AG04449 (cell line): ENCODE measurements around the gene BACH2.

ENCODE experiments used
- CTCF ChIA-PET: fragments of 350-600 bp; formaldehyde crosslinking; extraction: SDS; loops from one replicate; lab custom pipeline; 2021; ENCODE audit warnings: antibody characterized with exemption; lab: Yijun Ruan, JAX
- POLR2A ChIA-PET: fragments of 400-600, 350-600 bp; formaldehyde crosslinking; extraction: SDS; loops from one replicate; lab custom pipeline; 2020; ENCODE audit warnings: antibody characterized with exemption, inconsistent platforms; lab: Yijun Ruan, JAX
- DNase-seq: peaks from one replicate; pipeline ENCODE4 v3.0.0-alpha.2; 2010; ENCODE audit warnings: low read depth, low spot score
- H3K4me3 ChIP-seq: 2 replicates; pipeline ENCODE4 v1.5.1; 2011; ENCODE audit warnings: low read depth, mild to moderate bottlenecking, control low read depth, low read length
- TF ChIP-seq, protein P1 (sequence below): IDR thresholded peaks from one replicate; pipeline ENCODE4 v1.5.1; 2011; ENCODE audit warnings: mild to moderate bottlenecking, moderate library complexity, low read length, control low read depth, inconsistent platforms; ENCODE audit not compliant: insufficient read depth; ENCODE audit errors: missing control alignments

Gene BACH2

GRCh38 chr6:90154755-90155470 lies 141.7 kb downstream of the BACH2 start:
- POLR2A ChIA-PET, result no interaction called here
- TF ChIP-seq, protein P1, sequence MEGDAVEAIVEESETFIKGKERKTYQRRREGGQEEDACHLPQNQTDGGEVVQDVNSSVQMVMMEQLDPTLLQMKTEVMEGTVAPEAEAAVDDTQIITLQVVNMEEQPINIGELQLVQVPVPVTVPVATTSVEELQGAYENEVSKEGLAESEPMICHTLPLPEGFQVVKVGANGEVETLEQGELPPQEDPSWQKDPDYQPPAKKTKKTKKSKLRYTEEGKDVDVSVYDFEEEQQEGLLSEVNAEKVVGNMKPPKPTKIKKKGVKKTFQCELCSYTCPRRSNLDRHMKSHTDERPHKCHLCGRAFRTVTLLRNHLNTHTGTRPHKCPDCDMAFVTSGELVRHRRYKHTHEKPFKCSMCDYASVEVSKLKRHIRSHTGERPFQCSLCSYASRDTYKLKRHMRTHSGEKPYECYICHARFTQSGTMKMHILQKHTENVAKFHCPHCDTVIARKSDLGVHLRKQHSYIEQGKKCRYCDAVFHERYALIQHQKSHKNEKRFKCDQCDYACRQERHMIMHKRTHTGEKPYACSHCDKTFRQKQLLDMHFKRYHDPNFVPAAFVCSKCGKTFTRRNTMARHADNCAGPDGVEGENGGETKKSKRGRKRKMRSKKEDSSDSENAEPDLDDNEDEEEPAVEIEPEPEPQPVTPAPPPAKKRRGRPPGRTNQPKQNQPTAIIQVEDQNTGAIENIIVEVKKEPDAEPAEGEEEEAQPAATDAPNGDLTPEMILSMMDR, result no peak
- CTCF ChIA-PET, result no interaction called here
- DNase-seq, result no peak
- H3K4me3 ChIP-seq, result no peak overlapping the region

GRCh38 chr6:90151576-90152422 lies 144.8 kb downstream of the BACH2 start:
- no peak for DNase-seq
- CTCF ChIA-PET, result no interaction called here
- no peak overlapping the region for H3K4me3 ChIP-seq
- POLR2A ChIA-PET, result no interaction called here
- TF ChIP-seq, protein P1, result no peak

GRCh38 chr6:90149280-90149679 lies 147.4 kb downstream of the BACH2 start:
- DNase-seq, result no peak
- no peak overlapping the region for H3K4me3 ChIP-seq
- TF ChIP-seq, protein P1, result no peak
- ChIA-PET POLR2A (no interaction called here), CTCF (interaction anchor here (1.2 kb wide), 1 partner anchor 30 kb away, joined by 5 read pairs; no protein-coding TSS in a partner anchor)

DNA sequence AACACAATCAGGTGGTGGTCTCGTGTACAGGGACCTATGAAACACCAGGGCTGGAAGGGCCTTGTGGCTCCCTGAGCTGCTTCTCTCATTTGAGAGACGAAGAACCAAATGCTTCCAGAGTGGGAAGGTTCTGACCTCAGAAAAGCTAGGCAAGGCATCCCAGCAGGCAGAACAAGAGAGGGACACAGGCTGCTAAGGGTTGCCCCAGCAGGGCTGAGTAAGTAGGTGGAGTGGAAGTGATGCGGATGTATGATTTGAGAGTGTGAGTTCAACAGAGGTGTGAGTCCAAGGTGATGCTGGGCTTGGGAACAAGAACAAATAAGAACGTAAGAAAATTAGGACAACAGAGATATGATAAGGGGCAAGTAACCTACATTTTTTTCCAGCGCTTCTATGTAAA lies 147.8 kb downstream of the BACH2 start:
- TF ChIP-seq, protein P1, result no peak
- POLR2A ChIA-PET, result no interaction called here
- no peak for DNase-seq
- CTCF ChIA-PET, result interaction anchor here (1.2 kb wide), 1 partner anchor 31 kb away, joined by 5 read pairs; no protein-coding TSS in a partner anchor
- no peak overlapping the region for H3K4me3 ChIP-seq

GRCh38 chr6:90146921-90147649 lies 149.6 kb downstream of the BACH2 start:
- H3K4me3 ChIP-seq, result no peak overlapping the region
- TF ChIP-seq, protein P1, result no peak
- CTCF ChIA-PET, result no interaction called here
- POLR2A ChIA-PET, result no interaction called here
- no peak for DNase-seq
